Tongue (tissue), 2 donors: ENCODE data around the gene LRRC27. TPM values are rescaled to one million over a fixed set of nuclear protein-coding genes. Genes with fewer than 3 reads are reported as not detected.
A peak's percentile ranks its signal among the peaks of the same experiment; 100 is the strongest.
"Not testable (repeated sequence)": the region's sequence is repeated elsewhere in the genome, so short reads cannot be mapped to it uniquely, and the experiment has no call there.

ENCODE experiments used
- DNase-seq: peaks from one replicate; pipeline ENCODE4 v3.0.0-alpha.2; 2015
- total RNA-seq: library from RNA; depleted of rRNA; stranded (reverse); fragments of >200 nt; gene quantifications from one replicate; pipeline ENCODE4 v1.2.3, GENCODE V29; 2014

Gene LRRC27
- total RNA-seq, 1 donor from 2014 or later: 10.2 TPM

- DNase-seq: not testable (repeated sequence)
Measured at GRCh38 chr10:132337854-132338253, 5.9 kb downstream of the LRRC27 start.

DNA sequence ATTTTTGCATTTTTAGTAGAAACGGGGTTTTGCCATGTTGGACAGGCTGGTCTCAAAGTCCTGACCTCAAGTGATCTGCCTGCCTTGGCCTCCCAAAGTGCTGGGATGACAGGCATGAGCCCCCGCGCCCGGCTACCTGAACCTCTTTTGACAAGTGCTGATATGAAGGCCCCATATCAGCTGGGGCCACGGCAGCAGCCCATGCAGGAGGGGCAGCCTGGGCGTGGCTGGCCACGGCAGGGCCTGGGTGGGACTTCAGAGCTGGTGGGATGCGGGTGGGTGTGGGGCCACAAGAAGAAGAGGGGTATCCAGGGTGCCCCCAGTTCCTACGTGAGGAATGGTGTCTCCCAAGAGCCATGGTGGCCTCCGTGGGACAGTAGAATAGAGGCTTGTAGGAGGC is 6.9 kb downstream of the LRRC27 start:
- DNase-seq: no peak

GRCh38 chr10:132339276-132339675 is 7.3 kb downstream of the LRRC27 start:
- DNase-seq: no peak

DNA sequence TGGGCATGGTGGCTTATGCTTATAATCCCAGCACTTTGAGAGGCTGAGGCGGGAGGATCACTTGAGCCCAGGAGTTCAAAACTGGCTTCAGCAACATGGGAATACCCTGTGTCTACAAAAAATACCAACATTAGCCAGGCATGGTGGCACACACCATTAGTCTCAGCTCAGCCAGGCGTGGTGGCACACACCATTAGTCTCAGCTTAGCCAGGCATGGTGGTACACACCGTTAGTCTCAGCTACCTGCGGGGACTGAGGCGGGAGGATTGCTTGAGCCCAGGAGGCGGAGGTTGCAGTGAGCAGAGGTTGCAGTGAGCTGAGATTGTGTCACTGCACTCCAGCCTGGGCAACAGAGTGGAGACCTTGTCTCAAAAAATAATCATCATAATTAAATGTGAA is 9.0 kb downstream of the LRRC27 start:
- no peak for DNase-seq

DNA sequence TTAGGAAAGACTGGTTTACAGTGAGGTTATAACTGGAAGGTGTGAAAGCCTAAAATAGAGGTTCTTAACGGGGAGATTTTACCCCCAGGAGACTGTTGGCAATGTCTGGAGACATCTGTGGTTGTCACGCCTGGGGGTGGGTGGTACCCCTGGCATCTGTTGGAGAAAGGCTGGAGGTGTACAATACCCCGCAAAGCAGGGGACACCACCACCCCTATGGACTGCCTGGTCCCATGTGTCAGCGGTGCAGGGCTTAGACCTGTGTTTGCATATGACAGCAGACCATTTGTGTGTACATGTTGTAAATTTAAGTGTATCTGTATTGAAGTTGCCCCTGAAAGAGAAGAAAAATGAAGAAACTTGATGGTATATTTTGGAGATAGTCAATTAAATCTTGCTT is 9.8 kb downstream of the LRRC27 start:
- no peak for DNase-seq

DNA sequence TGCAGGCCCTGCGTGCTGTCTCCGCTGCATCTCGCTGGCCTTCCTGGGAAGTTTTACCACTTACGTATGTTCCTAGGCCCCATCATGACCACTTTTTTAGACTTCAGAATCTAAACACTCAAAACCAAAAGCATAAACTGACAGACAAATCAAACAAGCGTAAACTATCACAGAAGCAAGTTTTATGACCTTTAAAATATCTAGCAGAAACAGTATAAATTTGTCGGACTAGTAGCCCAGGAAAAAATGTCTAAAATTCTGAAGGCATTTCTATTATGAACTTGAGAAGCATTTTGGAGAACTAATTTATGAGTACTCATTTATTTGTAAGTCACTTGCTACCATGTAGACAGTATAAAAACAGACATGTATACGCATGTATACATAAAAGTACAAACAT is 10.6 kb downstream of the LRRC27 start:
- DNase-seq: no peak

DNA sequence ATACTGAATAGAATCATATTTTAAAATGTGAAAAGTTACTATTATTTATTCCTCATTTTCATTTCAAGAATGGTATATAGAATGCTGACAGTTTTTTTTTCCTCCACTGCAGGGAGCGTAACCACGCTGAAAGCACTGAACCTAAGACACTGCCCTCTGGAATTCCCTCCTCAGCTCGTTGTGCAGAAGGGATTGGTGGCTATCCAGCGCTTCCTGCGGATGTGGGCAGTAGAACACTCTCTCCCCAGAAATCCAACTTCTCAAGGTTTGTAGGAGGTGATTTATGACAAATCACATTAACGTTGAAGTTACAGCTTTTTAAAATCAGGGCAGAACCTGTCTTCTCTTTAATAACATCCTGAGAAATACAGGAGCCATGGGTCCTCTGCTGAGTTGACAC is 12.4 kb downstream of the LRRC27 start:
- no peak for DNase-seq

- no peak for DNase-seq
Measured at GRCh38 chr10:132345345-132345744, 13.4 kb downstream of the LRRC27 start.

GRCh38 chr10:132346806-132347205 is 14.8 kb downstream of the LRRC27 start:
- no peak for DNase-seq

DNA sequence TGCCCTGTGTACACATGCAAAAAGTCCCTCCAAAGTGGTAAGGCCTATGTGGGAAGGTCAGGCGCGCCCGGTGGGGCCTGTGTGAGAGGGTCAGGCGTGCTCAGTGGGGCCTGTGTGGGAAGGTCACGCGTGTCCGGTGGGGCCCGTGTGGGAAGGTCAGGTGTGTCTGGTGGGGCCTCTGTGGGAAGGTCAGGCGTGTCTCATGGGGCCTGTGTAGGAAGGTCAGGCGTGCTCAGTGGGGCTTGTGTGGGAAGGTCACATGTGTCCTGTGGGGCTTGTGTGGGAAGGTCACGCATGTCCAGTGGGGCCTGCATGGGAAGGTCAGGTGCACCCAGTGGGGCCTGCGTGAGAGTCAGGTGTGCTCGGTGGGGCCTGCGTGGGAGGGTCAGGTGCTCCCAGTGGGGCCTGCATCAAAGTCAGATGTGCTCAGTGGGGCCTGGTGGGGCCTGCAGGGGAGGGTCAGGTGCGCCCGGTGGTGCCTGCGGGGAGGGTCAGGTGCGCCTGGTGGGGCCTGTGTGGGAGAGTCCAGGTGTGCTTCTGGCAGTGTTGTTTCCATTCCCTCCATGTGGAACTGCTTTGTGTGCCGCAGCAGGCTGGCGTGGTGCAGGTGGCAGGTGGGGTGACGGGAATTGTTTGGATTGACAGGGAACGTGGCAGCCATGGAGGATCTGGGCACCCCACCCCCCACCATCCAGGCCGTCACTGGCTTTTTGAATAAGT is 15.4 kb downstream of the LRRC27 start:
- DNase-seq: no peak

DNA sequence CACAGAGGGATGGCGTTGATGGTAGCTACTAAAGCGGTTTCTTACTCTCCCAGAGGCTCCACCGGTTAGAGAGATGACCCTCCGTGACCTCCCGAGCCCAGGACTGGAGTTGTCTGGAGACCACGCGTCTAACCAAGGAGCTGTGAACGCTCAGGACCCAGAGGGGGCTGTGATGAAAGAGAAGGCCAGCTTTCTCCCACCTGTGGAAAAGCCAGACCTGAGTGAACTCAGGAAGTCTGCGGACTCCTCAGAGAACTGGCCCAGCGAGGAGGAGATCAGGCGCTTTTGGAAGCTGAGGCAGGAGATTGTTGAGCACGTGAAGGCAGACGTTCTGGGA is 15.9 kb downstream of the LRRC27 start:
- DNase-seq: no peak

GRCh38 chr10:132349766-132350165 is 17.8 kb downstream of the LRRC27 start:
- DNase-seq: no peak

GRCh38 chr10:132350391-132350790 is 18.4 kb downstream of the LRRC27 start:
- DNase-seq: no peak

GRCh38 chr10:132350946-132351345 is 19.0 kb downstream of the LRRC27 start:
- no peak for DNase-seq

GRCh38 chr10:132351611-132352010 is 19.6 kb downstream of the LRRC27 start:
- no peak for DNase-seq

DNA sequence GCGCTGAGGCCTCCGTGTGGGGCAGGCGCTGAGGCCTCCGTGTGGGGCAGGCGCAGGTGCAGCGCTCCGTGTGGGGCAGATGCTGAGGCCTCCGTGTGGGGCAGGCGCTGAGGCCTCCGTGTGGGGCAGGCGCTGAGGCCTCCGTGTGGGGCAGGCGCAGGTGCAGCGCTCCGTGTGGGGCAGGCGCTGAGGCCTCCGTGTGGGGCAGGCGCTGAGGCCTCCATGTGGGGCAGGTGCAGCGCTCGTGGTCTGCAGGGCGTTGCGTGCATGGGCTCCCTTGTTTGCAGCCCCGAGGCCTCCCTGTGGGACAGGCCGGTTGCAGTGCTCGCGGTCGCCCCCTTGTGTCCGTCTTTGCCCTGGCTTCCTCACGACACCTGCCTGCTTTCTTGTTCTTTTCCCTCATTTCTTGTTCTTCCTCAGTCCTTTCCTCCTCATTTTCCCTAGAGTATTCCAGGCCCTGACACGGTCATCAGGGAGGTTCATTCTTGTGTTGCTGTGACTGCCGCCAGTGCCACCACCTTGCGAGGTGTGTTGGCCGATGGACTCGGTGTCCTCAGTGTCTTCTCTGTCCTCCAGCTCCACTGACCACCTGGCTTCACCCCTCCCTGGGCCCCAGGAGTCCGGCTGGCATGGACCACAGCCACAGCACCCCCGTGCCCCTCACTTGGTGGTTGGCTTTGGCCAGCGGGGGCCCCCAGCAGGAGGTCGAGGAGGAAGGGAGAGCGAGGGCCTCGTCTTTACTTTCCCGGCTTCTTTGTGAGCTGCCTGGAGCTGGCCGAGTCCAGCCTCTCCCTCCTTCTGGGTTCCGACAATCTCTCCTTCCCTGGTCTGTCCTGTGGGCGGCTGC is 20.7 kb downstream of the LRRC27 start:
- peak; percentile 74 for DNase-seq

DNA sequence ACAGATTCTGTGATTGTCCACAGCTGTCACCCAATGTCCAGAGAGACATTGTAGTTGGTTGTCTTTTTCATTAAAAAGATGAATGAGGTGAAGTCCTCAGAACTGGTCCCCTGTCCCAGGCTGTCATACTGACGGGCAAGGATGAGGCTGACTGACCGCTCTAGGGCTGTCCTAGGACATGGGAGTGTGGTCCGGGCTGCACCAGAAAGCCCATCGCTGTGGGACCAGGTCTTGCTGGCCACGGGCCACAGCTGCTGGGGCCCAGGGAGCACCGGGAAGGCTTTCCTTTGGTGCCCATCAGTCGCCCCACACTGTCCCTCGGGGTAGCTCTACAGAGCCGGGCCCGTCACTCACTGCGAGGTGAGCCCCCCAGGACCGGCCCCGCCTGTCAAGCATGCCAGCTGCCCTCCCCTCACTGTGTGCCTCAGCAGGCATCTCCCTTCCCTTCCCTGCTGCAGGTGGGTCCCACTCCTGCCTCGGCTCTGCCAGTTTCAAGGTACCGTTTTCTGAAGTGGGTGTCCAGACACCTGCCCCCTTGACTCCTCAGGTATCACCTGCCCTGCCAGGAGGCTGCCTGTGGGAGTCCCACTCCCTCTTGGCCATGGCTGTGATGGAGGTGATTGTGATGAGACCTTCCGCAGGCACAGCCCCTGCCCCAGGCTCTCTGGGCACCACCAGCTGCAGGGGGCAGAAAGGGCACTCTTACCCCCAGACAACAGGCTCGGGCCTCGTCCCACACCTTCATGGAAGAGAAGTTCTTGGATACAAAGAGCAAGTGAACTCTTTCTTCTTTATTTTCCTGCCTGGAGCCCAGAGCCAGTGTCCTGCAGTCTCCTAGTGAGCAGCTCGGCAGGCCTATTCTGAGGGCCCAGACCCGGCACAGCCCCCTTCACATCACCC is 21.7 kb downstream of the LRRC27 start:
- no peak for DNase-seq

DNA sequence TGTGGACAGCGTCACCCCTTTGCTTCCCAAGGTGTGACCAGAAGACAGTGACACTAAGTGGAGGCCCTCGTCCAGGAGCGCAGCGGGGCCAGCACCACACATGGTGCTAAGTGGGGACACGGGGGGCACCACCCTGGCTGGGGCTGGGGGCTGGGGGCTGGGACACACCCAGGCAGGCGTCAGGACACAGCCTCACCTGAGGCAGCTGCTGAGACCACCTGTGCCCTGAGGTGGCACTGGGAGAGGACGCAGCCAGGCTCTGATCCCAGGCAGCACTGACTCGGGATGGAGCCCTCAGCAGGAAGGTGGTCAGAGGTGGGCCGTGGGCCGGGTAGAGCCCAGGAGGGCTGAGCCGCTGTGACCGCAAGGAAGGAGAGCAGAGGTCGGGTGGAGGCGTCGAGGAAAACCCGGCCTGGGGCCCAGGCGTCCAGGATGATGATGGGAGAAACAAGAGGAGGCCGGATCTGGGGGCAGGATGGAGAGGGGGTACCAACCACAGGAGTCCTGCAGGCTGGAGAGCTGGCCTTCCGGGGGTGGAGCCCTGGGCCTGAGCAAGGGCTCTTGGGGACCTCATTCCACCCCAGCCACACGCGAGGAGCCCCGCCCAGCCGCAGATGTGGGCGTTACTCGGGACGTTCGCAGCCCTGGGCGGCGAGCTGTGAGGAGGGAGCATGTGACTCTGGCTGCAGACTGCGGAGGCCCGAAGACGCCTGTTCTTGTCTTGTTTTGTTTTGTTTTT is 22.5 kb downstream of the LRRC27 start:
- DNase-seq: no peak

DNA sequence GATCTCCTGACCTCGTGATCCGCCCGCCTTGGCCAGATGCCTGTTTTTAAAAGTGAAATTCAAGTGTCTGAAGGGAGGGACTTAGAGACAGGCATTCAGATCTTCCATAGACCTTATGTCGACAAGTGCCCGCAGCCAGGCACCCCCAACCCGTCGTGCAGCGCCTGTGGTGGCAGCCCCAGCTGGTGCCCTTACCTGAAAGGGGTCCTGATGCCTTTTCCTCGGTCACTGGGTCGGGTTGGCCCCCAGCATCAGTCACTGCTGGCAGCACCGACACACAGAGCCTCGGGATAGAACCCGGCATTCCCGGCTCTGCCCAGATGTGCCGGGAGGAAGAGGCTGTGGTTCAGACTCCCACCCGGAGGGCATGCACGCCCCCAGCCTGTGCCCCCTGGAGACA is 23.3 kb downstream of the LRRC27 start:
- DNase-seq: no peak

- no peak for DNase-seq
Measured at GRCh38 chr10:132355754-132356153, 23.8 kb downstream of the LRRC27 start.

GRCh38 chr10:132356621-132357195 is 24.7 kb downstream of the LRRC27 start:
- DNase-seq: no peak
